Measurements from ENCODE around the gene MYH11. TPM values are rescaled to one million over a fixed set of nuclear protein-coding genes. Genes with fewer than 3 reads are reported as not detected.
"Not testable (repeated sequence)": the region's sequence is repeated elsewhere in the genome, so short reads cannot be mapped to it uniquely, and the experiment has no call there.

The MYH11 gene
- total RNA-seq, 2 experiments from 2014 or later = 0.04 TPM; not detected in 1

- Mint-ChIP-seq H3K27me3 (peaks cover 7% of the 10 kb centered on the region), H3K4me3 (no peak overlapping the region), H3K27ac (no peak overlapping the region), H3K4me1 (no peaks in the 10 kb centered on the region), H3K9me3 (peaks cover 8% of the 10 kb centered on the region), H3K36me3 (ENCODE audit: low read depth) (peaks cover 1% of the 10 kb centered on the region)
- POLR2A ChIA-PET = no interaction called here
- DNase-seq = no peak
- CTCF ChIA-PET = no interaction called here
These were observed 45.9 kb downstream of the MYH11 start for GRCh38 chr16:15810949-15811348.

GRCh38 chr16:15810411-15810810 lies 46.4 kb downstream of the MYH11 start:
- ChIA-PET CTCF (interaction anchor here (0.9 kb wide), 1 partner anchor 20 kb away, joined by 4 read pairs; no protein-coding TSS in a partner anchor), POLR2A (no interaction called here)
- Mint-ChIP-seq H3K4me3 (no peak overlapping the region), H3K27ac (no peak overlapping the region), H3K9me3 (peaks cover 2% of the 10 kb centered on the region), H3K27me3 (peaks cover 6% of the 10 kb centered on the region), H3K4me1 (no peaks in the 10 kb centered on the region), H3K36me3 (ENCODE audit: low read depth) (no peaks in the 10 kb centered on the region)
- no peak for DNase-seq

- H3K9me3 Mint-ChIP-seq; H3K4me3 Mint-ChIP-seq; H3K36me3 Mint-ChIP-seq (ENCODE audit: low read depth); DNase-seq; H3K27me3 Mint-ChIP-seq; H3K4me1 Mint-ChIP-seq; H3K27ac Mint-ChIP-seq; POLR2A ChIA-PET: not testable (repeated sequence)
- CTCF ChIA-PET = interaction anchor here (0.6 to 2.7 kb wide), 3 partner anchors 12 to 17 kb away, joined by 3 to 7 read pairs (median 4); no protein-coding TSS in a partner anchor
These were observed 47.5 kb downstream of the MYH11 start for GRCh38 chr16:15809297-15809696.

DNA sequence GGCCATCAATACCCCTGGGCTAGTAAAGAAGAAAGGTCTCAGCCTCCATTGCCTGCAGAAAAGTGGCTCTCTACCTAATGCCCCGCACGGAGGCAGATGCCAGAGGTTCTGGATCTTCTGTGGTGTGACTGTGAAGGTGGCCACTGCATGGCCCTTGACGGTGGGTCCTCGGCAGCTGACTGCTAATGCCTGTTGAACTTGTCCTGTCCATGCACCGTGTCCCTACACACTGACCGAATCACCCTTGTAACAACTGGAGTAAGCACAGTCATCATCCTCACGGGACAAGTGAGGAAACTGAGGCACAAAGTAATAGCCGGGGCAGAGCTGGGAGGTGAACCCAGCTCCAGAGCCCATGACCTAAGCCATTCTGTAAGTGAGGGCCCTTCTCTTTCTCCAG lies 48.8 kb downstream of the MYH11 start:
- no peak overlapping the region for H3K27ac Mint-ChIP-seq
- H3K9me3 Mint-ChIP-seq = no peaks in the 10 kb centered on the region
- H3K27me3 Mint-ChIP-seq = peaks cover 3% of the 10 kb centered on the region
- POLR2A ChIA-PET = no interaction called here
- DNase-seq = no peak
- no peak overlapping the region for H3K4me3 Mint-ChIP-seq
- no peaks in the 10 kb centered on the region for H3K36me3 Mint-ChIP-seq (ENCODE audit: low read depth)
- CTCF ChIA-PET = interaction anchor here (2.7 kb wide), 1 partner anchor 14 kb away, joined by 7 read pairs; no protein-coding TSS in a partner anchor
- no peaks in the 10 kb centered on the region for H3K4me1 Mint-ChIP-seq

GRCh38 chr16:15807603-15808009 lies 49.2 kb downstream of the MYH11 start:
- no peaks in the 10 kb centered on the region for H3K9me3 Mint-ChIP-seq
- CTCF ChIA-PET = interaction anchor here (2.7 kb wide), 1 partner anchor 14 kb away, joined by 7 read pairs; no protein-coding TSS in a partner anchor

DNA sequence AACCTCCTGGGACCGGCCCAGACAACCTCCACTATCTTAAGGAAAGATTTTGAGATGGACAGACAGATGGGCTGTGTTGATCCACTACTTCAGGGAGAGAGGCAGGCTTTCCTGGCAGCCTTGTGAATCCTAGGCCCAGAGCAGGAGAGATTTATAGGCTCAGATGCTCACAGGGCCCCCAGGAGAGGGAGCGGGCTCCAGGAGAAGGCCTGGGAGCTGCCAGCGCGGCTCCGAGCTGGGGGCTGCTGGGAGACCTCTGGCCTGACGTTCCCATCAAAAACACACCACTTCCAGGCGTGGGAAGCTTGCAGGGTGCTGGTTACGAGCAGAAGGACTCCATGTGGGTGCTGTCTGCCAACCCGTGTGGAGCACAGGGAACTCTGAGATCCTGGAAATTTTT lies 53.2 kb downstream of the MYH11 start:
- no peaks in the 10 kb centered on the region for H3K36me3 Mint-ChIP-seq (ENCODE audit: low read depth)
- H3K4me3 Mint-ChIP-seq = no peak overlapping the region
- ChIA-PET CTCF (no interaction called here), POLR2A (no interaction called here)
- H3K4me1 Mint-ChIP-seq = no peaks in the 10 kb centered on the region
- no peak for DNase-seq
- H3K9me3 Mint-ChIP-seq = no peaks in the 10 kb centered on the region
- no peaks in the 10 kb centered on the region for H3K27me3 Mint-ChIP-seq
- no peak overlapping the region for H3K27ac Mint-ChIP-seq

More at GRCh38 chr16:15807603-15808009, 49.2 kb downstream of the MYH11 start:
- H3K27ac Mint-ChIP-seq = no peak overlapping the region
- no peak for DNase-seq
- peaks cover 3% of the 10 kb centered on the region for H3K27me3 Mint-ChIP-seq
- POLR2A ChIA-PET = no interaction called here
- H3K36me3 Mint-ChIP-seq (ENCODE audit: low read depth) = no peaks in the 10 kb centered on the region
- no peaks in the 10 kb centered on the region for H3K4me1 Mint-ChIP-seq
- no peak overlapping the region for H3K4me3 Mint-ChIP-seq

GRCh38 chr16:15799851-15800495 lies 56.9 kb downstream of the MYH11 start:
- ChIA-PET POLR2A (no interaction called here), CTCF (interaction anchor here (0.6 kb wide), 1 partner anchor 71 kb away, joined by 4 read pairs; no protein-coding TSS in a partner anchor)
- H3K27ac Mint-ChIP-seq = no peak overlapping the region
- H3K4me1 Mint-ChIP-seq = no peaks in the 10 kb centered on the region
- H3K27me3 Mint-ChIP-seq = no peaks in the 10 kb centered on the region
- H3K36me3 Mint-ChIP-seq (ENCODE audit: low read depth) = no peaks in the 10 kb centered on the region
- no peak overlapping the region for H3K4me3 Mint-ChIP-seq
- H3K9me3 Mint-ChIP-seq = peaks cover 9% of the 10 kb centered on the region
- DNase-seq = no peak

DNA sequence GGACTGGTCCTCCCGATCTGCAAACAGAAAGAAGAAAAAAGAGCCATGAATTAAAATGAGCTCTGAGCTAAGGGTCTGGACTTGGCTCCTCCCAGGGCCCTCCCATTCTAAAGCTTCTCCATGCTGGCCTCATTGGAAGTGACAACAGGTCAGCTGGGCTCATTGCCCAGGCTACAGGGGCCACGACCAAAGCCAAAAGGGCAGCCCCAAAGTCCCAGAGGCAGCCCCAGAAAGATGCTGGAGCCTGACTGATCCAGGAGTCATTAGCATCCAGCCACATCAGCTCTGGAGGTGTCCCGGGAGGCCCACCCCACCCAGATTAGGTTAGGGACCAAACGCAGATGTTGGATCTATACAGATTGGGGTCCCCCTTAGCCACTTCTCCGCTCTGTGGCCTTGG lies 58.2 kb downstream of the MYH11 start:
- Mint-ChIP-seq H3K27me3 (no peaks in the 10 kb centered on the region), H3K9me3 (peaks cover 9% of the 10 kb centered on the region), H3K4me1 (no peaks in the 10 kb centered on the region), H3K27ac (no peak overlapping the region), H3K36me3 (ENCODE audit: low read depth) (no peaks in the 10 kb centered on the region), H3K4me3 (no peak overlapping the region)
- POLR2A ChIA-PET = no interaction called here
- DNase-seq = no peak
- CTCF ChIA-PET = no interaction called here

DNA sequence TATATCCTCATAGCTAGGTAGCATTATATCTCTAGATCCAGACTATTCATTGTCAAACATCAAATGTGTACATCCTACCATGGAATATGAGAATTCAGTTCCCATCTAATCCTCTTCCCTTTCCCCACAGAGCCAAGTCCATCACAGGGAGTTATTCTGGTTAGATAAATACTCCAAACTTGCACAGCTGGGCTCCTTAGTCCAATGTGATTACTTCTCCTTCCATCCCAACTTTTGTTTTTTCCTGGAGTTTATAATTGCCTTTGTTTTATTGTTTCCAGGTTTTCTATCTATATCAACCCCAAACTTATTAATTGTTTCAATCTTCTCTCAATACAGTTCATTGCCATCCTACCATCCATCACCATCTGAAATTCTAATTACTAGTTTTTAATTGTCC lies 59.9 kb downstream of the MYH11 start:
- ChIA-PET CTCF (interaction anchor here (0.6 kb wide), 1 partner anchor 82 kb away, joined by 5 read pairs; no protein-coding TSS in a partner anchor), POLR2A (no interaction called here)
- DNase-seq = no peak
- Mint-ChIP-seq H3K27me3 (no peaks in the 10 kb centered on the region), H3K4me1 (peaks cover 5% of the 10 kb centered on the region), H3K4me3 (no peak overlapping the region), H3K36me3 (ENCODE audit: low read depth) (no peaks in the 10 kb centered on the region), H3K9me3 (peaks cover 9% of the 10 kb centered on the region), H3K27ac (no peak overlapping the region)

- CTCF ChIA-PET = no interaction called here
- POLR2A ChIA-PET = no interaction called here
- Mint-ChIP-seq H3K36me3 (ENCODE audit: low read depth) (no peaks in the 10 kb centered on the region), H3K4me1 (peaks cover 5% of the 10 kb centered on the region), H3K27me3 (no peaks in the 10 kb centered on the region), H3K4me3 (no peak overlapping the region), H3K27ac (no peak overlapping the region), H3K9me3 (peaks cover 9% of the 10 kb centered on the region)
- DNase-seq = no peak
These were observed 61.2 kb downstream of the MYH11 start for GRCh38 chr16:15795615-15796014.

DNA sequence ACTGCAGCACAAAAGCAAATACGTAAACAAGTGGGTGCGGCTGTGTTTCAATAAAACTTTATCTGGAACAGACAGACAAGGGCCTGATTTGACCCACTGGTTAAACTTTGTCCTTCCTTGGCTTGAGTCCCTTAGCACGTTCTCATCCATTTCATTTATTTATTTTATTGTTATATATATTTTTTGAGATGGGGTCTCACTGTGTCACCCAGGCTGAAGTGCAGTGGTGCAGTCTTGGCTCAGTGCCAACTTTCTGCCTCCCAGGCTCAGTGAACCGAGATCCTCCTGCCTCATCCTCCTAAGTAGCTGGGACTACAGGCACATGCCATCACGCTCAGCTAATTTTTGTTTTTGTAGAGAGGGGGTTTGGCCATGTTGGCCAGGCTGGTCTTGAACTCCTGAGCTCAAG lies 64.3 kb downstream of the MYH11 start:
- Mint-ChIP-seq H3K9me3 (peaks cover 7% of the 10 kb centered on the region), H3K36me3 (ENCODE audit: low read depth) (no peaks in the 10 kb centered on the region), H3K27ac (no peak overlapping the region), H3K27me3 (no peaks in the 10 kb centered on the region), H3K4me3 (no peak overlapping the region), H3K4me1 (peaks cover 5% of the 10 kb centered on the region)
- ChIA-PET POLR2A (no interaction called here), CTCF (interaction anchor here (0.7 kb wide), 1 partner anchor 17 kb away, joined by 4 read pairs; no protein-coding TSS in a partner anchor)
- no peak for DNase-seq

DNA sequence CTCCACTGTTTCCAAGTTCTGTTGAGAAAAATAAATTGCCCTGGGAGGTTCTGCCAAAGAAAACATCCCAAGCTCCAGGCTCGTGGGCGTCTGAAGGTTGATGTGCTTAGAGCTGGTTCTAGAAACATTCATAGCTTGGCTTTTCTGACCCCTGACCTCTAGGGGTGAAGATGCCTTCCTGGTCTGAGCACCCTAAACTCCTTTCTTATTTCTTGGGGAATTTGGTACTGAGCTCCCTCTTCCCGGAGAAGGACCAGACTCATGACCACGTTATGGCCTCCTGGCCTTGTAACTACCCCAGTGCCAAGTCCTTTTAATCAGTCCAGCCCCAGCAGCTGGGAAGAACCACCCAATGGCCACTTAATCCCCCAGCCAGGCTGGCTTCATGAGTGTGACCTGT lies 66.4 kb downstream of the MYH11 start:
- H3K9me3 Mint-ChIP-seq = no peaks in the 10 kb centered on the region
- peaks cover 5% of the 10 kb centered on the region for H3K4me1 Mint-ChIP-seq
- ChIA-PET POLR2A (no interaction called here), CTCF (interaction anchor here (0.6 kb wide), 1 partner anchor 182 kb away, joined by 3 read pairs; no protein-coding TSS in a partner anchor)
- no peak for DNase-seq
- no peaks in the 10 kb centered on the region for H3K36me3 Mint-ChIP-seq (ENCODE audit: low read depth)
- H3K27ac Mint-ChIP-seq = no peak overlapping the region
- no peaks in the 10 kb centered on the region for H3K27me3 Mint-ChIP-seq
- no peak overlapping the region for H3K4me3 Mint-ChIP-seq

- H3K9me3 Mint-ChIP-seq; POLR2A ChIA-PET; H3K27me3 Mint-ChIP-seq; H3K27ac Mint-ChIP-seq; H3K4me1 Mint-ChIP-seq; DNase-seq; CTCF ChIA-PET; H3K36me3 Mint-ChIP-seq (ENCODE audit: low read depth); H3K4me3 Mint-ChIP-seq: not testable (repeated sequence)
These were observed 67.0 kb downstream of the MYH11 start for GRCh38 chr16:15789816-15790215.

DNA sequence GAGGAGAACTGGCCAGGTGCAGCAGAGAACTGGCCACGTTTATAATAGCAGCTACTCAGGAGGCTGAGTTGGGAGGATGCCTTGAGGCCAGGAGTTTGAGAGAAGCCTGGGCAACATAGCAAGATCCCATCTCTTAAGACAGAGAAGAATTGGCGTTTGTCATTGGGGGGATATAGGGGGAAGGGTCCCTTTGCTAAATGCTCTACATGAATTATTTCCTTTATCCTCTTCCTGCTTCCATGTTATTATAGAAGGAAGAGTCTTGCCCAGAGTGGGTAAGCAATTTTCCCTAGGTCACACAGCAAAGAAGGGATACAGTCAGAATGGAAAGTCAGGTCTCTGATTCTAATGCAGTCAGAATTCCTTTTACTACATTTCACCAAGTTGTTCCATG lies 68.0 kb downstream of the MYH11 start:
- Mint-ChIP-seq H3K27ac (no peak overlapping the region), H3K27me3 (no peaks in the 10 kb centered on the region), H3K4me1 (peaks cover 5% of the 10 kb centered on the region), H3K36me3 (ENCODE audit: low read depth) (no peaks in the 10 kb centered on the region), H3K9me3 (no peaks in the 10 kb centered on the region), H3K4me3 (no peak overlapping the region)
- DNase-seq = no peak
- ChIA-PET POLR2A (no interaction called here), CTCF (no interaction called here)
